HCT116 (cell line): ENCODE measurements around the gene LGR6. TPM values are rescaled to one million over a fixed set of nuclear protein-coding genes. Genes with fewer than 3 reads are reported as not detected.

Experiments
- ATAC-seq: fragments of 200-7000 bp; cut with Tn5 transposase; 2 replicates; pipeline ENCODE4 v1.9.1; 2020; ENCODE audit warnings: mild to moderate bottlenecking, moderate library complexity
- BruUV-seq: library from RNA; stranded (reverse); fragments of 400-500 nt; replicated peaks from 2 replicates; lab custom pipeline; 2021; lab: Mats Ljungman, UMichigan
- CTCF ChIA-PET: fragments of 300-600 bp; sonication (Branson Sonifier 250); formaldehyde crosslinking; loops from one replicate; lab custom pipeline; 2021; ENCODE audit warnings: antibody characterized with exemption; lab: Charles Lee
- POLR2A ChIA-PET: fragments of 300-600, 350-600 bp; sonication (Branson Sonifier 250); formaldehyde crosslinking; loops from one replicate; lab custom pipeline; 2021; ENCODE audit warnings: antibody characterized with exemption; lab: Charles Lee
- RAD21 ChIA-PET, 2 experiments: fragments of 300-600 bp; sonication (Branson Sonifier 250); formaldehyde crosslinking; loops; one replicate each; lab custom pipeline; 2023; ENCODE audit warnings: low total read pairs in 2 of 2; ENCODE audit not compliant: uncharacterized antibody in 2 of 2, unreplicated experiment in 2 of 2, low non-redundant PET in 1 of 2; lab: Charles Lee
- DNase-seq: peaks from one replicate; pipeline ENCODE4 v3.0.0-alpha.2; 2010; ENCODE audit warnings: low read depth, low spot score
- H2AFZ ChIP-seq: fragments of 200-600 bp; shearing (Covaris generic), sonication (generic); 2 replicates; pipeline ENCODE4 v1.6.1; 2017; ENCODE audit warnings: low read depth, mixed run types, mixed read lengths, antibody characterized with exemption, low read length; ENCODE audit not compliant: poor library complexity, severe bottlenecking
- H3K27ac ChIP-seq: 2 replicates; pipeline ENCODE4 v1.5.1; 2012; ENCODE audit warnings: low read depth, low read length
- H3K27me3 ChIP-seq: fragments of 200-600 bp; sonication (generic); 2 replicates; pipeline ENCODE4 v1.6.1; 2016; ENCODE audit warnings: mixed run types, low read length, mixed read lengths; ENCODE audit not compliant: insufficient read depth
- H3K36me3 ChIP-seq, 2 experiments: fragments of 200-500 bp in 1 of 2; fragments of 200-600 bp in 1 of 2; sonication (Bioruptor generic) in 1 of 2; sonication (generic) in 1 of 2; 2 replicates each; pipeline versions ENCODE4 v1.5.1 to v1.6.1; 2014 to 2016; ENCODE audit warnings: low read length in 2 of 2, inconsistent platforms in 1 of 2, mixed read lengths in 1 of 2, mixed run types in 1 of 2; ENCODE audit not compliant: insufficient read depth in 2 of 2, control insufficient read depth in 1 of 2
- H3K4me1 ChIP-seq, 2 experiments: fragments of 200-600 bp in 1 of 2; sonication (generic) in 1 of 2; 2 replicates each; pipeline versions ENCODE4 v1.5.1 to v1.6.1; 2012 to 2017; ENCODE audit warnings: low read length in 2 of 2, inconsistent platforms in 1 of 2, mild to moderate bottlenecking in 1 of 2, mixed read lengths in 1 of 2, mixed run types in 1 of 2, moderate library complexity in 1 of 2; ENCODE audit not compliant: insufficient read depth in 2 of 2, control insufficient read depth in 1 of 2
- H3K4me2 ChIP-seq: fragments of 200-600 bp; sonication (generic); 2 replicates; pipeline ENCODE4 v1.6.1; 2017; ENCODE audit warnings: mixed run types, low read length, mixed read lengths
- H3K4me3 ChIP-seq, 2 experiments: fragments of 200-600 bp in 1 of 2; sonication (generic) in 1 of 2; replicated peaks in 1 of 2; 2 replicates each; pipeline ENCODE4 v1.5.1; 2011 to 2016; ENCODE audit warnings: low read length in 2 of 2, control low read depth in 1 of 2, low read depth in 1 of 2, mild to moderate bottlenecking in 1 of 2, mixed read lengths in 1 of 2, mixed run types in 1 of 2
- H3K79me2 ChIP-seq: fragments of 200-600 bp; sonication (generic); 2 replicates; pipeline ENCODE4 v1.6.1; 2017; ENCODE audit warnings: mild to moderate bottlenecking, mixed run types, low read length, moderate library complexity, mixed read lengths; ENCODE audit not compliant: insufficient read depth
- H3K9ac ChIP-seq: fragments of 200-600 bp; sonication (generic); 2 replicates; pipeline ENCODE4 v1.6.1; 2016; ENCODE audit warnings: low read length, mixed read lengths
- H3K9me2 ChIP-seq: fragments of 200-600 bp; sonication (generic), shearing (Covaris generic); 2 replicates; pipeline ENCODE4 v1.6.1; 2017; ENCODE audit warnings: mixed run types, mild to moderate bottlenecking, moderate library complexity; ENCODE audit not compliant: insufficient read depth
- H3K9me3 ChIP-seq, 2 experiments: fragments of 200-500 bp in 1 of 2; fragments of 200-600 bp in 1 of 2; sonication (Bioruptor generic) in 1 of 2; sonication (generic) in 1 of 2; 2 replicates each; pipeline ENCODE4 v1.6.1; 2014 to 2017; ENCODE audit warnings: low read length in 2 of 2, mixed read lengths in 2 of 2, inconsistent platforms in 1 of 2, low read depth in 1 of 2, mild to moderate bottlenecking in 1 of 2, mixed run types in 1 of 2, moderate library complexity in 1 of 2; ENCODE audit not compliant: control insufficient read depth in 1 of 2, insufficient read depth in 1 of 2
- H4K20me1 ChIP-seq: fragments of 200-600 bp; sonication (generic), shearing (Covaris generic); 2 replicates; pipeline ENCODE4 v1.6.1; 2017; ENCODE audit warnings: mixed run types, mild to moderate bottlenecking, moderate library complexity; ENCODE audit not compliant: insufficient read depth
- CBX3 ChIP-seq: IDR thresholded peaks from 2 replicates; pipeline ENCODE4 v1.6.1; 2012; ENCODE audit warnings: low read depth
- CEBPB ChIP-seq: IDR thresholded peaks from 2 replicates; pipeline ENCODE4 v1.6.1; 2012; ENCODE audit warnings: low read depth
- CTCF ChIP-seq, 3 experiments: fragments of 200-600 bp in 1 of 3; sonication (generic) in 1 of 3; IDR thresholded peaks in 2 of 3; conservative IDR thresholded peaks in 1 of 3; 2 replicates each; pipeline ENCODE4 v1.5.1; 2012 to 2017; ENCODE audit warnings: low read depth in 2 of 3, low read length in 2 of 3, antibody characterized with exemption in 1 of 3, borderline replicate concordance in 1 of 3, control low read depth in 1 of 3, mild to moderate bottlenecking in 1 of 3, mixed read lengths in 1 of 3, mixed run types in 1 of 3, moderate library complexity in 1 of 3; ENCODE audit not compliant: insufficient read depth in 1 of 3
- EGR1 ChIP-seq: IDR thresholded peaks from 2 replicates; pipeline ENCODE4 v1.6.1; 2012; ENCODE audit warnings: low read depth
- ELF1 ChIP-seq: IDR thresholded peaks from 2 replicates; pipeline ENCODE4 v1.6.1; 2012; ENCODE audit warnings: low read depth, borderline replicate concordance
- EZH2 ChIP-seq: fragments of 200-600 bp; sonication (generic); IDR thresholded peaks from 2 replicates; pipeline ENCODE4 v1.6.1; 2017; ENCODE audit warnings: antibody characterized with exemption, mixed run types
- FOSL1 ChIP-seq: IDR thresholded peaks from 2 replicates; pipeline ENCODE4 v1.6.1; 2012; ENCODE audit warnings: low read depth
- JUND ChIP-seq: IDR thresholded peaks from 2 replicates; pipeline ENCODE4 v1.6.1; 2012
- POLR2A ChIP-seq: IDR thresholded peaks from 2 replicates; pipeline ENCODE4 v1.7.0; 2011; ENCODE audit warnings: borderline replicate concordance; ENCODE audit not compliant: insufficient read depth, insufficient read length; ENCODE audit errors: extremely low read depth
- POLR2AphosphoS5 ChIP-seq: IDR thresholded peaks from 2 replicates; pipeline ENCODE4 v1.6.1; 2011; ENCODE audit warnings: mild to moderate bottlenecking, low read depth, low read length, moderate library complexity
- RAD21 ChIP-seq: IDR thresholded peaks from 2 replicates; pipeline ENCODE4 v1.6.1; 2012; ENCODE audit warnings: low read depth, mild to moderate bottlenecking
- REST ChIP-seq: IDR thresholded peaks from 2 replicates; pipeline ENCODE4 v1.6.1; 2012; ENCODE audit warnings: low read depth
- SIN3A ChIP-seq: IDR thresholded peaks from 2 replicates; pipeline ENCODE4 v1.6.1; 2012; ENCODE audit warnings: low read depth
- SP1 ChIP-seq: IDR thresholded peaks from 2 replicates; pipeline ENCODE4 v1.6.1; 2012; ENCODE audit warnings: low read depth
- SRF ChIP-seq: IDR thresholded peaks from 2 replicates; pipeline ENCODE4 v1.6.1; 2012; ENCODE audit warnings: low read depth
- TCF7L2 ChIP-seq: IDR thresholded peaks from 2 replicates; pipeline ENCODE4 v1.7.0; 2011; ENCODE audit warnings: borderline replicate concordance, inconsistent platforms; ENCODE audit not compliant: insufficient read depth, insufficient read length; ENCODE audit errors: extremely low read depth
- YY1 ChIP-seq: IDR thresholded peaks from 2 replicates; pipeline ENCODE4 v1.6.1; 2011; ENCODE audit warnings: low read length, low read depth, moderate library complexity, mild to moderate bottlenecking; ENCODE audit not compliant: insufficient replicate concordance; ENCODE audit errors: extremely low read depth
- ZFX ChIP-seq: fragments of 450-650 bp; IDR thresholded peaks from 2 replicates; pipeline ENCODE4 v1.6.1; 2017
- intact Hi-C: fragments of 100-400 bp; cut with micrococcal nuclease; formaldehyde crosslinking; loops from 2 replicates; pipeline ENCODE4 v1.10.0; 2022
- total RNA-seq: library from RNA; stranded (reverse); gene quantifications from one replicate; pipeline ENCODE4 v1.2.1, GENCODE V29; 2021; ENCODE audit not compliant: unreplicated experiment

The LGR6 gene
- total RNA-seq, 1 experiment from 2014 or later: 0.20 TPM

DNA sequence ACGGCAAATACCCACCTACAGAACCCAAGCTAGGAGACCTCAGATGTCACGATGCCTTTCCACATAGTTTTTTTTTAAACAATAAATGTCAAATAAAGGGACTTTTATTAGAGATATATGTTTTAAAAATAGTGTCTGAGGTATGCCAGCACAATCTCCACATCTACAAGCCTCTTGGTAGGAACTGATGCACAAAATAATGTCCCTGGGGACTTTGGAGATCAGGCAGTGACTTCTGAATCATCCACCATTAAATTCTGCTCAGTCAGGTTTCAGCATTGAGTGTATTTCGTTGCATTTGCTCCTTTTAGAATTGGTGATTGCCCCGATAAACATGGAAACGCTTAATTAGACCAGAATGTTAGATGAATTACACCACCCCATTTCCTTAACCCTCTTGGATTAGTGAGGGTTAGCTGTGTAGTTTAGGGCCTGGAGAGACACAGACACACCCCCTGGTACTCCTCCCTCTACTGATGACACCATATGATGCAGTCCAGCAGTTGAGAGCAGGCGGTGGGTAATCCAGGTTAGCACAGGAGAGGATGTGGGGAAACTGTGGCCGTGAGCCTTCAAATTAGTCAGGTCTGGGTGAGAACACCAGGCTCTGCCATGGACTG, 33.6 kb downstream of the LGR6 start:
- ChIA-PET POLR2A (no interaction called here), CTCF (interaction anchor here (2.0 kb wide), 1 partner anchor 9 kb away, joined by 7 read pairs; no protein-coding TSS in a partner anchor), RAD21 (no interaction called here)
- ATAC-seq (no peak), DNase-seq (no peak)
- intact Hi-C loops: no loop called here
- TF ChIP-seq EZH2 (no peak), FOSL1 (no peak), YY1 (no peak), RAD21 (no peak), POLR2AphosphoS5 (no peak), ELF1 (no peak), TCF7L2 (no peak), ZFX (no peak), REST (no peak), POLR2A (no peak), SP1 (no peak), SRF (no peak), CEBPB (no peak), CTCF (IDR thresholded peaks at IDR 0.05 in 2 of 3, conservative IDR thresholded peaks at IDR 0.05 in 1 of 3; ENCODE audit: borderline replicate concordance in 1 of 3, insufficient read depth in 1 of 3, low read depth in 2 of 3, low read length in 2 of 3) (no peak), SIN3A (no peak), CBX3 (no peak), JUND (no peak), EGR1 (no peak)
- Histone ChIP-seq H3K27ac (no peak overlapping the region), H3K9me2 (no peaks in the 10 kb centered on the region), H3K36me3 (no peaks in the 10 kb centered on the region), H3K4me2 (no peak overlapping the region), H3K79me2 (no peaks in the 10 kb centered on the region), H3K9me3 (no peaks in the 10 kb centered on the region), H3K4me1 (peaks cover 8 to 10% of the 10 kb centered on the region in 2 experiments; a peak in 3 of 4 replicates), H4K20me1 (no peaks in the 10 kb centered on the region), H3K27me3 (peaks cover 41% of the 10 kb centered on the region; the same call in 1 of the 2 replicates), H3K9ac (no peak overlapping the region), H3K4me3 (no peak overlapping the region), H2AFZ (no peak overlapping the region)
- BruUV-seq: no TSS peak
